Hepatocyte (in vitro differentiated cells): ENCODE measurements around the gene STAP1. TPM values are rescaled to one million over a fixed set of nuclear protein-coding genes. Genes with fewer than 3 reads are reported as not detected.
"Not testable (repeated sequence)": the region's sequence is repeated elsewhere in the genome, so short reads cannot be mapped to it uniquely, and the experiment has no call there.

ENCODE experiments used
- DNase-seq: peaks from one replicate; pipeline ENCODE4 v3.0.0-alpha.2; 2016; ENCODE audit warnings: low spot score
- H2AFZ ChIP-seq: fragments of 200-600 bp; sonication (generic); 2 replicates; pipeline ENCODE4 v1.6.0; 2016; ENCODE audit warnings: antibody characterized with exemption, mild to moderate bottlenecking
- H3K27ac ChIP-seq: fragments of 200-600 bp; sonication (generic); 2 replicates; pipeline ENCODE4 v1.5.1; 2016; ENCODE audit warnings: mild to moderate bottlenecking
- H3K27me3 ChIP-seq: fragments of 200-600 bp; sonication (generic); 2 replicates; pipeline ENCODE4 v1.6.1; 2016
- H3K36me3 ChIP-seq: fragments of 200-600 bp; sonication (generic); replicated peaks from 2 replicates; pipeline ENCODE4 v1.5.1; 2016; ENCODE audit warnings: low read depth; ENCODE audit not compliant: insufficient read depth
- H3K4me1 ChIP-seq: fragments of 200-600 bp; sonication (generic); 2 replicates; pipeline ENCODE4 v1.5.1; 2016; ENCODE audit warnings: mild to moderate bottlenecking, moderate library complexity; ENCODE audit not compliant: insufficient read depth
- H3K4me2 ChIP-seq: fragments of 200-600 bp; sonication (generic); 2 replicates; pipeline ENCODE4 v1.6.0; 2016
- H3K4me3 ChIP-seq: fragments of 200-600 bp; sonication (generic); 2 replicates; pipeline ENCODE4 v1.5.1; 2016; ENCODE audit warnings: mild to moderate bottlenecking
- H3K79me2 ChIP-seq: fragments of 200-600 bp; sonication (generic); 2 replicates; pipeline ENCODE4 v1.6.0; 2017; ENCODE audit warnings: mild to moderate bottlenecking
- H3K9me2 ChIP-seq: fragments of 200-600 bp; sonication (generic); replicated peaks from 2 replicates; pipeline ENCODE4 v1.6.0; 2017; ENCODE audit warnings: mild to moderate bottlenecking; ENCODE audit not compliant: insufficient read depth
- H3K9me3 ChIP-seq: fragments of 200-600 bp; sonication (generic); 2 replicates; pipeline ENCODE4 v1.5.1; 2016; ENCODE audit warnings: low read depth, mild to moderate bottlenecking
- H4K20me1 ChIP-seq: fragments of 200-600 bp; sonication (generic); 2 replicates; pipeline ENCODE4 v1.6.0; 2016; ENCODE audit warnings: mild to moderate bottlenecking; ENCODE audit not compliant: insufficient read depth, poor library complexity, severe bottlenecking
- CTCF ChIP-seq: fragments of 200-600 bp; sonication (generic); IDR thresholded peaks from 2 replicates; pipeline ENCODE4 v1.5.1; 2016; ENCODE audit warnings: antibody characterized with exemption, mild to moderate bottlenecking; ENCODE audit not compliant: poor library complexity
- EZH2 ChIP-seq: fragments of 200-600 bp; sonication (generic); IDR thresholded peaks from 2 replicates; pipeline ENCODE4 v1.6.1; 2016; ENCODE audit warnings: antibody characterized with exemption, mild to moderate bottlenecking, borderline replicate concordance
- EZH2phosphoT487 ChIP-seq: fragments of 200-600 bp; sonication (generic); IDR thresholded peaks from one replicate; pipeline ENCODE4 v1.6.1; 2018; ENCODE audit warnings: antibody characterized with exemption, mild to moderate bottlenecking, low read depth, moderate library complexity; ENCODE audit not compliant: unreplicated experiment, severe bottlenecking
- WGBS: methylation state at CpG from one replicate; pipeline ENCODE4 v1.1.6; 2016; ENCODE audit warnings: low lambda C conversion rate; ENCODE audit errors: missing lambda C conversion rate; 5-methylcytosine and 5-hydroxymethylcytosine counted together
- polyA plus RNA-seq: library from polyadenylated mRNA; unstranded; fragments of >200 nt; fragmentation: Nextera tagmentation; extraction: Ambion mirVana; gene quantifications from 2 replicates; pipeline ENCODE4 v1.2.1, GENCODE V29; 2016
- total RNA-seq: library from RNA; depleted of rRNA; stranded (reverse); fragments of >200 nt; gene quantifications from 2 replicates; pipeline ENCODE4 v1.2.3, GENCODE V29; 2014

The STAP1 gene
- total and polyA plus RNA-seq, 2 experiments from 2014 or later: not detected

- Histone ChIP-seq H3K4me2 (no peak overlapping the region), H3K27ac (no peak overlapping the region), H3K27me3 (no peaks in the 10 kb centered on the region), H3K9me2 (no peaks in the 10 kb centered on the region), H3K36me3 (peaks cover 2% of the 10 kb centered on the region), H4K20me1 (no peaks in the 10 kb centered on the region), H3K4me3 (no peak overlapping the region), H2AFZ (no peak overlapping the region), H3K9me3 (no peaks in the 10 kb centered on the region), H3K79me2 (peaks cover 10% of the 10 kb centered on the region), H3K4me1 (no peaks in the 10 kb centered on the region)
- TF ChIP-seq EZH2phosphoT487 (no peak), CTCF (no peak), EZH2 (no peak)
- DNase-seq: no peak
- WGBS: 87% methylated on average over 4 of the region's 4 CpGs
These were observed 27.1 kb upstream of the STAP1 start for GRCh38 chr4:67531379-67531962.

- not testable (repeated sequence) for H3K27ac ChIP-seq, H3K9me2 ChIP-seq, H4K20me1 ChIP-seq, H3K9me3 ChIP-seq, H3K4me1 ChIP-seq, H2AFZ ChIP-seq, H3K79me2 ChIP-seq, H3K36me3 ChIP-seq, H3K4me2 ChIP-seq, H3K4me3 ChIP-seq, DNase-seq, H3K27me3 ChIP-seq
- WGBS: 97% methylated on average over 4 of the region's 4 CpGs
These were observed 26.1 kb upstream of the STAP1 start for GRCh38 chr4:67532397-67532796.

- 100% methylated on average over 3 of the region's 3 CpGs for WGBS
- Histone ChIP-seq H3K27ac (no peak overlapping the region), H3K4me1 (no peaks in the 10 kb centered on the region), H4K20me1 (no peaks in the 10 kb centered on the region), H3K27me3 (no peaks in the 10 kb centered on the region), H3K9me2 (no peaks in the 10 kb centered on the region), H3K36me3 (peaks cover 2% of the 10 kb centered on the region), H3K4me3 (no peak overlapping the region), H3K79me2 (peaks cover 5% of the 10 kb centered on the region), H3K4me2 (no peak overlapping the region), H2AFZ (no peak overlapping the region), H3K9me3 (no peaks in the 10 kb centered on the region)
- DNase-seq: no peak
- TF ChIP-seq EZH2 (no peak), EZH2phosphoT487 (no peak), CTCF (no peak)
These were observed 25.4 kb upstream of the STAP1 start for GRCh38 chr4:67533112-67533511.

GRCh38 chr4:67535280-67535840 is 23.2 kb upstream of the STAP1 start:
- no peaks in the 10 kb centered on the region for H3K4me1 ChIP-seq
- H3K4me3 ChIP-seq: no peak overlapping the region
- H3K79me2 ChIP-seq: peaks cover 5% of the 10 kb centered on the region
- no peak for DNase-seq
- WGBS: 100% methylated on average over 2 of the region's 2 CpGs
- H2AFZ ChIP-seq: no peak overlapping the region
- no peaks in the 10 kb centered on the region for H3K27me3 ChIP-seq
- no peak overlapping the region for H3K27ac ChIP-seq
- H3K9me2 ChIP-seq: no peaks in the 10 kb centered on the region
- TF ChIP-seq EZH2phosphoT487 (no peak), CTCF (no peak), EZH2 (no peak)
- peaks cover 2% of the 10 kb centered on the region for H3K36me3 ChIP-seq
- H3K9me3 ChIP-seq: no peaks in the 10 kb centered on the region
- H3K4me2 ChIP-seq: no peak overlapping the region
- H4K20me1 ChIP-seq: no peaks in the 10 kb centered on the region
